ENCODE measurements around the gene ACOT7.
"Not testable (repeated sequence)": the region's sequence is repeated elsewhere in the genome, so short reads cannot be mapped to it uniquely, and the experiment has no call there.

ACOT7 gene

GRCh38 chr1:6396998-6397397 lies 3.4 kb upstream of the ACOT7 start:
- no peak for DNase-seq (ENCODE audit: low read depth)

GRCh38 chr1:6395781-6396244 lies 2.2 kb upstream of the ACOT7 start:
- DNase-seq (ENCODE audit: low read depth) = not testable (repeated sequence)

GRCh38 chr1:6395130-6395529 lies 1.6 kb upstream of the ACOT7 start:
- DNase-seq (ENCODE audit: low read depth) = not testable (repeated sequence)

DNA sequence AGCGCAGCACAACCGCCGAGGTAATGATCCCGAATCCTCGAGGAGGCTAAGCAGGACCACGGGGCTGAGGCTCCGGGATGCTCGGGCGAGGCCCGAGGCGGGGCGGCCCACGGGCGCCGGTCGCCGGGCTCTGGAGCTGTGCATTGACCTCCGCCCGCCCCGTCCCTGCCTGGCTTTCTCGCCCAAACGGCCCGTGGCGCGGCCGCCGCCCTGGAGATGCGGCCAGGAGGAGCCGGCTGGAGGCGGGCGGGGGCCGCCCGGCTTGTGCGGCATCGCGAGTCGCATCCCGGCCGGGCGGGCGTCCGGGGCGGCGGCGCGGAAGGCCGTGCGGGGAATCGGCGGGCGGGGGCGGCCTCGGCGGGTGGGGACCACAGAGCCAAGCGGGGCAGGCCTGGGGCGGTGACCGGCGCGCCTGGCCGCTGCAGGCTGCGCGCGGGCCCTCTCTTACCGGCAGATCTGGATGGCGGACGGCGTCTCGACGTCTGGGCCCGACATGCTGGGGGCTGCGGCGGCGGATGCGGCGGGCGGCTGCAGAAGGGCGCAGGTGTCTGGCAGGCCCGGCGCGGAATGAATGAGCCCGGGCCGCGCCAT lies 663 bp downstream of the ACOT7 start:
- no peak for DNase-seq (ENCODE audit: low read depth)

DNA sequence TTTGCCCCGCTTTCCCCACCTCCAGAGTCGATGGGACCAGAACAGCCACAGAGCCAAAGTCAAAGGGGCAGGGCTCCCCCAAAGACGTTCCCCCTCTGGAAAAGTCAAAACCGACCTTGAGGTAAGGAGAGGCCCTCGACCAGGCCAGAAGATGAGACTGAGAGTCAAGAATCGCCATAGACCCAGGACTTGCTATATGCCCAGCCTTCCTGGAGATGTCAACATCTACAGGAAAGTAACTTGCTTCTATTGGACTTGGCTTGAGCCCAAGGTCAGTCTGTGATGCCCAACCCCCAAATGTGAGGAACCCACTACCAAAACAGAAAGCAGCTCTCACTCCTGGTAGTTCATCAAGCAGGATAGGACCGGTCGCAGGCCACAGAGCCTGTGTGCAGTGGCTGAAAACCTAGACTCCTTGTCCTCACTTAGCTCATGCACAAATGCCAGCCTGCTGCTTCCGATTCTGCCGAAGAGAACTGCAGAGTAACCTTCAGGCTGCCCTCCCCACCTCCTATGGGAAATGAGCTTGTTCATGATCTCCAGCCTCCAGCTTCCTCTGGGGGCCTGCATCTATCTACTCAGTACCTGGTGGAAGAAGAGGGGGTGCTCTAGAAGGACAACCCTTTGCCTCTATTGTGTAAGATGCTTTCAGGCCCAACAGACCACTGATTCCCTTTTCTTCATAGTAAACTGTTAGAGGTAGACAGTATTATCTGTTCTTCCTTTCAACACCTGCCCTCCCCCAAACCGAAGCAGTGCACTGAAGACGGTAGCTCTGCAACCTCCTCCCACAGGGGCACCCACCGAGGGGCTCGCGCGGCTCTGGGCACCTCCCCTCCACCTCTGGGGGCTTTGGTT lies 1.4 kb downstream of the ACOT7 start:
- no peak for DNase-seq (ENCODE audit: low read depth)

GRCh38 chr1:6389971-6390370 lies 3.6 kb downstream of the ACOT7 start:
- DNase-seq (ENCODE audit: low read depth) = no peak

- no peak for DNase-seq (ENCODE audit: low read depth)
Observed at GRCh38 chr1:6386371-6386949, 7.1 kb downstream of the ACOT7 start.

DNA sequence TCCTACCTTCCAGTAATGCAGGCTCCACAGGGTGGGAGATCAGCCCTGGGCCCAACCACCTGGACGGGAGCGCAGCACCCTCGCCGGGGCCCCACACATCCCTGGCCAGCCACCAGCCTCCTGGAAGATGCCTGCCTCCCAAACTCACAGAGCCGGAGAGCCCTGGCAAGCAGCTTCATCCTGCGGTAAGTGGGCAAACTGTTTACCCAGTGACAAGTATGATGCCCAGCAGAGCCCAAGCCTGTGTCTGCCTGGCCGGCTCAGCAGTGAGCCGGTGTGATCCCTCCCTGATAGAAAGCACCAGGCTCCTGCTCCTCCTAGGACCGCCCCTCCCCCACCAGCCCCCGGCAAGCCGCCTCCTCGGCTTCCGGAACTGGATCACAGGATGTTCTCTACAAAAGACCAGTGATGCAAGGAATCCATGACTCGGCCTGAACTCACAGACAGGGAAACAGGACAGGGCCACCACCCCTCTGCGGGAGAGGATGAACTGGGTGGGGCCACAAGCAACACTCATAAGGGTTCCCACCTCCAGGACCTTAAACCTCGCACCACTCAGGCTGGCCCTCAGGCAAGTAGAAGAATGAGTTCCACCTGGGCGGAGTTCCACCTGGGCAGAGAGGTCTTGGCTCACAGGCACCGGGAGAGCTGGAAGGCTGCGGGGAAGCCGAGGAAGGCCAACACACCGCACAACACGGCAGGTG lies 7.9 kb downstream of the ACOT7 start:
- no peak for DNase-seq (ENCODE audit: low read depth)

- no peak for DNase-seq (ENCODE audit: low read depth)
Observed at GRCh38 chr1:6384962-6385361, 8.6 kb downstream of the ACOT7 start.

GRCh38 chr1:6384135-6384534 lies 9.4 kb downstream of the ACOT7 start:
- no peak for DNase-seq (ENCODE audit: low read depth)

GRCh38 chr1:6380037-6380436 lies 13.5 kb downstream of the ACOT7 start:
- no peak for DNase-seq (ENCODE audit: low read depth)

DNA sequence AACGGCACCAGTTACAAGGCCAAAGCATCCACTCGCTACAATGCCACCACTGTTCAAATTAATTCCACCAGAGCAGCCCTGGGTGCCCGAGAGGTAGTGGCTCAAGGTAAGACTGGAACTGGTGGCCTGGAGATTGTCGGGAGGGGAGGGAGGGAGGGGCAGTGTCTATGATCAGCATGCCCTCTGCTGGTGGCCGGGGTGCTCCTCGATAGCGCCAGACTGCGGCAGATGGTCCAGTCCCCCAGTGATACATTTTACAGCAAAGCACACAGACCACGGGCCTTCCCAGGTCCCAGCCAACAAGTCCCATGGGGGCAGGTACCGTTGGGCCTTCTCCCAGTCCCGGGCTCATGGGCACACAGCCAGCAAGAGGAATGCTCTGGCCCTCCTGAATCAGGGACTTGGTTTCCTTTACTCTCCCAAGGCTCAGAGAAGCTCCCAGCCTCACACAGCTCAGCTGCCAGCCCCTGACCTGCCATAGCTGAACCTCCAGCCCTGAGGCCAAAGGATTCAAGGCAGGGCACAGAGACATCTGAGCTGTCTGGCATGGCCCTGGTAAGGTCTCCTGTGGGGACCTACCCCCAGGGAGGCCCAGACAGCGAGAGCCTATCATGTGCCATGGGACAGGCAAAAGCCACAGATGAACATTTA lies 15.3 kb downstream of the ACOT7 start:
- no peak for DNase-seq (ENCODE audit: low read depth)

- no peak for DNase-seq (ENCODE audit: low read depth)
Observed at GRCh38 chr1:6373961-6374720, 19.4 kb downstream of the ACOT7 start.

GRCh38 chr1:6372236-6372635 lies 21.3 kb downstream of the ACOT7 start:
- not testable (repeated sequence) for DNase-seq (ENCODE audit: low read depth)

DNA sequence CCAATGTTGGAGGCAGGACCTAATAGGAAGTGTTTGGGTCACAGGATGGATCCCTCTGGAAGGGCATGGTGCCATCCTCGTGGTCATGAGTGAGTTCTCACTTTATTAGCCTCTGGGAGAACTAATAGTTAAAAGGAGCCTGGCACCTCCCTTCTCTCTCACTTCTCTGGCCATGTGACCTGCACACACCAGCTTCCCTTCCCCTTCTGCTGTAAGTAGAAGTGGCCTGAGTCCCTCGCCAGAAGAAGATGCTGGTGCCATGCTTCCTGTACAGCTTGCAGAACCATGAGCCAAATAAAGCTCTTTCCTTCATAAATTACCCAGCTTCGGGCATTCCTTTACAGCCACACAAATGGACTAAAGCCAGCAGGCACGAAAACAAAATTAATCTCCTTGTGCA lies 23.6 kb downstream of the ACOT7 start:
- no peak for DNase-seq (ENCODE audit: low read depth)

GRCh38 chr1:6367381-6368012 lies 26.1 kb downstream of the ACOT7 start:
- DNase-seq (ENCODE audit: low read depth) = no peak

DNA sequence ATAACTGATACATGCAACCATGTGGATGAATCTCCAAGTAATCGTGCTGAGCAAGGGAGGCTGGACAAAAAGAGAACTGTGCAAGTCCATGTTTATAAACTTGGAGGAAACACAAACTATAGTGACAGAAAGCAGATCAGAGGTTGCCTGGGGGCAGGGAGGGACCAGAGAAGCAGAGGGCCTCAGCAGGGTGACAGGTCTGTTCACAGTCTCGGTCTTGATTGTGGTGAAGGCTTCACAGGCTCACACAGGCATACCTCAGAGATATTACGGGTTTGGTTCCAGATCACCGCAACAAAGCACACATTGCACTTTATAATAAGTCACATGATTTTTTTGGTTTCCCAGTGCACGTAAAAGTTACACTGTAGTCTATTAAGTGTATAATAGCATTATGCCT lies 28.5 kb downstream of the ACOT7 start:
- no peak for DNase-seq (ENCODE audit: low read depth)

DNA sequence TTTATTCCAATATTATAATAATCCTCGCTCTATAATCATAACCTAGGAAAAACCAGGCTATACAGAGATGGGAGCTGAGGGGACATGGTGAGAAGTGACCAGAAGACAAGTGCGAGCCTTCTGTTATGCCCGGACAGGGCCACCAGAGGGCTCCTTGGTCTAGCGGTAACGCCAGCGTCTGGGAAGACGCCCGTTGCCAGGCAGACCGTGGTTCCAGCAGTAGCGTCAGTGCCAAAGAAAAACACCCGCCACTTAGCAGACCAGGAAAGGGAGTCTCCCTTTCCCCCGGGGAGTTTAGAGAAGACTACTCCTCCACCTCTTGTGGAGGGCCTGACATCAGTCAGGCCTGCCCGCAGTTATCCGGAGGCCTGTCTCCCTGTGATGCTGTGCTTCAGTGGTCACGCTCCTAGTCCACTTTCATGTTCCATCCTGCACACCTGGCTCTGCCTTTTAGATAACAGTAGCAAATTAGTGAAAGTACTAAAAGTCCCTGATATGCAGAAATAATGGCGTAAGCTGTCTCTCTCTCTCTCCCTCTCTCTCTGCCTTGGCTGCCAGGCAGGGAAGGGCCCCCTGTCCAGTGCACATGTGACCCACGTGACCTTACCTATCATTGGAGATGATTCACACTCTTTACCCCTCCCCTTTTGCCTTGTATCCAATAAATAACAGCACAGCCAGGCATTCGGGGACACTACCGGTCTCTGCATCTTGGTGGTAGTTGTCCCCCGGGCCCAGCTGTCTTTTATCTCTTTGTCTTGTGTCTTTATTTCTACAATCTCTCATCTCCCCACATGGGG lies 30.3 kb downstream of the ACOT7 start:
- not testable (repeated sequence) for DNase-seq (ENCODE audit: low read depth)

DNA sequence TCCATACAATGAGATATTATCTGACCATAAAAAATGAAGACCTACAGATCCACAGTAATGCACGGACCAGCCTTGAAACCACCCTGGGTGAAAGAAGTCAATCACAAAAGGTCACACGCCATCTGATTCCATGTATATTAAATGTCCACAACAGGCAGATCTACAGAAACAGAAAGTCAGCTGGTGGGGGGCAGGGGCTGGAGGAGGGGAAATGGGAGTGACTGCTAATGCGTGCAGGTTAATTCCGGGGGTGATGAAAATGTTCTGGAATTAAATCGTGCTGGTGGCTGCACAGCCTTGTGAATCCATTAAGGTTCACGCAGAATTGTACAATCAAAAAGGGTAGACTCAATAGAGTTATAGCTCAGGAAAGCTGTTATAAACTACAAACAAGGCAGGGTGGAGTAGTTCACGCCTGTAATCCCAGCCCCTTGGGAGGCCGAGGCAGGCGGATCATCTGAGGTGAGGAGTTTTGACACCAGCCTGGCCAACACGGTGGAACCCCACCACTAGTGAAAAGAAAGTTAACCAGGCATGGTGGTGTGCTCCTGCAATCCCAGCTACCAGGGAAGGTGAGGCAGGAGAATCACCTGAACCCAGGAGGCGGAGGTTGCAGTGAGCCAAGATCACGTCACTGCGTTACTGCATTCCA lies 32.3 kb downstream of the ACOT7 start:
- no peak for DNase-seq (ENCODE audit: low read depth)

All from stimulated activated CD8-positive, alpha-beta memory T cell treated with anti-CD3 and anti-CD28 coated beads, Interleukin-12 subunit alpha, Interleukin-12 subunit beta, amount 100 ng/mL, for 4 hours (primary cell).